ENCODE results near the gene OSBPL9.

The OSBPL9 gene

GRCh38 chr1:51740652-51741051 lies 123.8 kb downstream of the OSBPL9 start:
- no peak for DNase-seq

GRCh38 chr1:51741121-51741681 lies 124.3 kb downstream of the OSBPL9 start:
- DNase-seq: no peak

- no peak for DNase-seq
These were observed 127.8 kb downstream of the OSBPL9 start for GRCh38 chr1:51744506-51745303.

- DNase-seq: no peak
These were observed 128.3 kb downstream of the OSBPL9 start for GRCh38 chr1:51745304-51745570.

GRCh38 chr1:51749151-51749550 lies 132.3 kb downstream of the OSBPL9 start:
- no peak for DNase-seq

- no peak for DNase-seq
These were observed 133.3 kb downstream of the OSBPL9 start for GRCh38 chr1:51750218-51750617.

GRCh38 chr1:51750729-51751128 lies 133.8 kb downstream of the OSBPL9 start:
- no peak for DNase-seq

GRCh38 chr1:51752073-51752948 lies 135.4 kb downstream of the OSBPL9 start:
- DNase-seq: no peak

- no peak for DNase-seq
These were observed 137.1 kb downstream of the OSBPL9 start for GRCh38 chr1:51753969-51754368.

- no peak for DNase-seq
These were observed 137.8 kb downstream of the OSBPL9 start for GRCh38 chr1:51754666-51755065.

GRCh38 chr1:51755437-51755836 lies 138.5 kb downstream of the OSBPL9 start:
- DNase-seq: no peak

- no peak for DNase-seq
These were observed 139.4 kb downstream of the OSBPL9 start for GRCh38 chr1:51756290-51756689.

GRCh38 chr1:51758310-51758709 lies 141.4 kb downstream of the OSBPL9 start:
- DNase-seq: no peak

- DNase-seq: no peak
These were observed 144.0 kb downstream of the OSBPL9 start for GRCh38 chr1:51760872-51761271.

GRCh38 chr1:51761351-51761750 lies 144.5 kb downstream of the OSBPL9 start:
- DNase-seq: no peak

GRCh38 chr1:51768971-51769588 lies 152.2 kb downstream of the OSBPL9 start:
- DNase-seq: peak; percentile 8

GRCh38 chr1:51776408-51776807 lies 159.5 kb downstream of the OSBPL9 start:
- DNase-seq: no peak

GRCh38 chr1:51780927-51781326 lies 164.0 kb downstream of the OSBPL9 start:
- no peak for DNase-seq

GRCh38 chr1:51784997-51785421 lies 168.1 kb downstream of the OSBPL9 start:
- DNase-seq: no peak

GRCh38 chr1:51788938-51789337 lies 172.0 kb downstream of the OSBPL9 start:
- DNase-seq: no peak

- no peak for DNase-seq
These were observed 172.4 kb downstream of the OSBPL9 start for GRCh38 chr1:51789342-51789741.

- DNase-seq: no peak
These were observed 173.5 kb downstream of the OSBPL9 start for GRCh38 chr1:51790385-51790784.

- DNase-seq: no peak
These were observed 175.0 kb downstream of the OSBPL9 start for GRCh38 chr1:51791888-51792287.

GRCh38 chr1:51792864-51793263 lies 176.0 kb downstream of the OSBPL9 start:
- no peak for DNase-seq

Measured in stimulated activated CD4-positive, alpha-beta T cell treated with anti-CD3 and anti-CD28 coated beads, Interleukin-4, amount 100 ng/mL, for 24 hours (primary cell).